ENCODE measurements around the gene LLGL2.

LLGL2 gene

DNA sequence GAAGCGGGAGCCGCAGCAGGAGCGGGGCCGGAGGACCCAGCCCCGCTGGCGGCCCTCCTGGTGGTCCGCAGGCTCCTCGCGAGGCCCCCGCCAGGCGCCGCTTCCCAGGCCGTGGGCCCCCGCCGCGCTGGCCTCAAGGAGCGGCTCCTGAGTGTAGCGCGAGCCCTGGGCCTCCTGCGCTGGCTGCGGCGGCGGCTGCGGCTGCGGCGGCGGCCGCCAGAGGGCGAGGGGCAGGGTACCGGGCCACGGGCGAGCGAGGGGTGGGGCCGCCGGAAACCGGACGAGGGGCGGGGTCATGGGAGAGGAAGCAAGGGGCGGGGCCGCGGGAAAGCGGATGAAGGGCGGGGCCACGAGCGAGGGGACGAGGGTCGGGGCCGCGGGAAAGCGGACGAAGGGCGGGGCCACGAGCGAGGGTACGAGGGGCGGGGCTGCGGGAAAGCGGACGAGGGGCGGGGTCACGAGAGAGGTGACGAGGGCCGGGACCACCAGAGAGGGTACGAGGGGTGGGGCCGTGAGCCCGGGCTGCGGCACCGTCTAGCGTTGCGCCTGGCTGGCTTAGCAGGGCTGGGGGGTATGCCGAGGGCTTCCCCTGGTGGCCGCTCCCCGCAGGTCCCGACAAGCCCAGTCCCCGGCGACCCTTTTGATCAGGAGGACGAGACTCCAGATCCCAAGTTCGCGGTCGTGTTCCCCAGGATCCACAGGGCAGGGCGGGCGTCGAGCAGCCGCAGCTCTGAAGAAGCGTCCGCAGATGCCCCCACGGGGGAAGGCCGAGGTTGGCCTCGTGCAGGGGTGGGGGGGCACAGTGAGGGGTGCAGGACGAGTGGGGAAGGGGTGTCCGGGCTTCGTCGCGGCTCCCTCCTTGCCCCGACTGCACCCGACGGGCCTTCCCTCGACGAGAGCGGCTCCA lies 63.8 kb downstream of the LLGL2 start:
- peak; percentile 93 to 96 for DNase-seq
- peaks cover 0 to 27% (median 19%) of the 10 kb centered on the region in 4 donors for H3K4me1 ChIP-seq
- intact Hi-C loops (cut with DNase I; ENCODE audit: low total_unique reads), result loop anchor here (5.0 kb wide), 2 partner anchors 67 to 162 kb away; no protein-coding TSS in a partner anchor
- H3K4me3 ChIP-seq, result peak overlapping the region; percentile 61
- H3K27me3 ChIP-seq, result peaks cover 0 to 12% of the 10 kb centered on the region in 2 donors
- peak; percentile 74 to 85 for TF ChIP-seq CTCF (IDR thresholded peaks at IDR 0.05)
- no peaks in the 10 kb centered on the region for H3K9me3 ChIP-seq
- peak overlapping the region; percentile 63 to 84 for H3K27ac ChIP-seq
- no peaks in the 10 kb centered on the region for H3K36me3 ChIP-seq

- H3K36me3 ChIP-seq, result no peaks in the 10 kb centered on the region
- peak overlapping the region; percentile 61 for H3K4me3 ChIP-seq
- no peak for DNase-seq
- no peaks in the 10 kb centered on the region for H3K9me3 ChIP-seq
- TF ChIP-seq CTCF (IDR thresholded peaks at IDR 0.05), result no peak
- peak overlapping the region; percentile 63 to 84 for H3K27ac ChIP-seq
- H3K27me3 ChIP-seq, result peaks cover 0 to 7% of the 10 kb centered on the region in 2 donors
- H3K4me1 ChIP-seq, result peaks cover 0 to 27% (median 19%) of the 10 kb centered on the region in 4 donors
- intact Hi-C loops (cut with DNase I; ENCODE audit: low total_unique reads), result loop anchor here (5.0 kb wide), 2 partner anchors 68 to 163 kb away; no protein-coding TSS in a partner anchor
Observed at GRCh38 chr17:75589919-75590303, 64.4 kb downstream of the LLGL2 start.

DNA sequence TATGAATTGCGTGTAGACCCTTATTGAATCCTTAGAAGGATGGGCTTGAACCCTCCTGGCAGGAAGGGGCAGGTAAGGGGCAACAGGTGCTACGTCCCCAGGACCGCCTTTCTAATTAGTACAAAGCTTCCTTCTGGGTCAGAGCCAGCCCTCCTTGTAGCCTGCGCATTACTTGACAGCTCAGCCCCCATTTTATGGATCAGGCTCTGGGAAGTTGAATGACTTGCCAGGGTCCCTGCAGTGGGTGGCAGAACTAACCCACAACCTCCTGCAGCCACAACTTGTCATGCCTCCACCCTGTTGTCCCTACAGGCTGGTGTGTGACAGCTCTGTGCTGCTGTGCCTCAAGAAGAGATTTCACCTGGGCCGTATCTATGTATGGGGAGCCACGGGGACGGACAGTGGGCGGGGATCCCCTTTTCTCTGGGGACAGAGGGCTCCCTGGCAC lies 64.8 kb downstream of the LLGL2 start:
- no peak for DNase-seq
- Histone ChIP-seq H3K27ac (no peak overlapping the region), H3K27me3 (peaks cover 0 to 6% of the 10 kb centered on the region in 2 donors), H3K36me3 (peaks cover 0 to 3% (median 0%) of the 10 kb centered on the region in 3 donors), H3K4me3 (no peak overlapping the region), H3K4me1 (peaks cover 0 to 27% (median 19%) of the 10 kb centered on the region in 4 donors), H3K9me3 (no peaks in the 10 kb centered on the region)
- no peak for TF ChIP-seq CTCF (IDR thresholded peaks at IDR 0.05)
- intact Hi-C loops (cut with DNase I; ENCODE audit: low total_unique reads), result no loop called here

- H3K4me1 ChIP-seq, result peaks cover 0 to 27% (median 19%) of the 10 kb centered on the region in 4 donors
- no peak overlapping the region for H3K4me3 ChIP-seq
- H3K27me3 ChIP-seq, result peaks cover 0 to 6% of the 10 kb centered on the region in 2 donors
- intact Hi-C loops (cut with DNase I; ENCODE audit: low total_unique reads), result no loop called here
- TF ChIP-seq CTCF (IDR thresholded peaks at IDR 0.05), result no peak
- H3K27ac ChIP-seq, result no peak overlapping the region
- no peaks in the 10 kb centered on the region for H3K9me3 ChIP-seq
- H3K36me3 ChIP-seq, result peaks cover 0 to 6% (median 0%) of the 10 kb centered on the region in 3 donors
- no peak for DNase-seq
Observed at GRCh38 chr17:75590849-75591721, 65.6 kb downstream of the LLGL2 start.

DNA sequence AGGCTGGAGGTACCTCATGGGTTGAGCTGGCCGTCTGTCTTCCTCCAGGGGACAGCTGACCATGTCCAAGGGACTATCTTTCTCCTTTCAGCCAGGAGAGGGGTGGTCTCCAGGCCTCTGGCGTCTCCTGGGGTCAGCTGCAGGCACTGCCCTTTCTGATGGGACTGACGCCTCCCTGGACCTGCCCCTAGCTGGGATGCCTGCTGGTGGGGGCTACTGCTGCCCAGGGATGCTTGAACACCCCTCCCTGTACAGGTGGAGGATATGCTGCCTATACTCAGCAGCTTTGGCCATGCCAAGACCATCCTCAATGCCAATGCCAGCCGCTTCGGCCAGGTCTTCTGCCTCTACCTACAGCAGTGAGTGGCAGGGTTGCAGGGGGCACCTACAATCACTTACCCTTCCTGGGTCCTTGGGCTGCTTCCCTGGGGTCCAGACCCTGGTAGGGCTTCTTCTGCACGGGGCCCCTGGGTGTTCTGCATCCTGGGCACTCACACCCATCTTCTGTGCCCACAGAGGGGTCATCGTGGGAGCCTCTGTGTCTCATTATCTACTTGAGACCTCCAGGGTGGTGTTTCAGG lies 66.3 kb downstream of the LLGL2 start:
- no peak for TF ChIP-seq CTCF (IDR thresholded peaks at IDR 0.05)
- Histone ChIP-seq H3K27me3 (peaks cover 0 to 8% of the 10 kb centered on the region in 2 donors), H3K9me3 (no peaks in the 10 kb centered on the region), H3K36me3 (peaks cover 0 to 6% (median 0%) of the 10 kb centered on the region in 3 donors), H3K4me1 (peaks cover 0 to 27% (median 19%) of the 10 kb centered on the region in 4 donors), H3K4me3 (no peak overlapping the region), H3K27ac (no peak overlapping the region)
- intact Hi-C loops (cut with DNase I; ENCODE audit: low total_unique reads), result no loop called here
- DNase-seq, result no peak
